EH (cell line): ENCODE results near the gene MX2.
A peak's percentile ranks its signal among the peaks of the same experiment; 100 is the strongest.

Experiments
- DNase-seq: peaks from one replicate; pipeline ENCODE4 v3.0.0-alpha.2; 2015; ENCODE audit warnings: low read depth

The MX2 gene

GRCh38 chr21:41438425-41439113 is 76.7 kb downstream of the MX2 start:
- DNase-seq: no peak

GRCh38 chr21:41439248-41439647 is 77.4 kb downstream of the MX2 start:
- DNase-seq: peak; percentile 63

- no peak for DNase-seq
These were observed 79.7 kb downstream of the MX2 start for GRCh38 chr21:41441546-41441945.

- DNase-seq: peak; percentile 60
These were observed 80.8 kb downstream of the MX2 start for GRCh38 chr21:41442481-41443186.

- no peak for DNase-seq
These were observed 81.7 kb downstream of the MX2 start for GRCh38 chr21:41443562-41443961.

GRCh38 chr21:41444703-41445464 is 83.1 kb downstream of the MX2 start:
- no peak for DNase-seq

GRCh38 chr21:41445465-41445862 is 83.6 kb downstream of the MX2 start:
- no peak for DNase-seq

- DNase-seq: peak; percentile 88
These were observed 84.8 kb downstream of the MX2 start for GRCh38 chr21:41446586-41446985.

GRCh38 chr21:41447356-41447755 is 85.5 kb downstream of the MX2 start:
- DNase-seq: no peak

GRCh38 chr21:41449613-41450012 is 87.8 kb downstream of the MX2 start:
- DNase-seq: no peak

GRCh38 chr21:41451753-41452676 is 90.2 kb downstream of the MX2 start:
- no peak for DNase-seq

- DNase-seq: no peak
These were observed 91.4 kb downstream of the MX2 start for GRCh38 chr21:41453198-41453597.

- no peak for DNase-seq
These were observed 91.9 kb downstream of the MX2 start for GRCh38 chr21:41453761-41454160.

- peak; percentile 44 for DNase-seq
These were observed 96.3 kb downstream of the MX2 start for GRCh38 chr21:41458121-41458520.

GRCh38 chr21:41458559-41458958 is 96.7 kb downstream of the MX2 start:
- no peak for DNase-seq
